Measurements from ENCODE around the gene ADAT1. TPM values are rescaled to one million over a fixed set of nuclear protein-coding genes. Genes with fewer than 3 reads are reported as not detected.

Gene ADAT1
- total and polyA plus RNA-seq, 2 of the 13 experiments (the other 11 are each of a cell fraction or from before 2014, with no cell fraction given): 18.4 to 40.8 TPM

DNA sequence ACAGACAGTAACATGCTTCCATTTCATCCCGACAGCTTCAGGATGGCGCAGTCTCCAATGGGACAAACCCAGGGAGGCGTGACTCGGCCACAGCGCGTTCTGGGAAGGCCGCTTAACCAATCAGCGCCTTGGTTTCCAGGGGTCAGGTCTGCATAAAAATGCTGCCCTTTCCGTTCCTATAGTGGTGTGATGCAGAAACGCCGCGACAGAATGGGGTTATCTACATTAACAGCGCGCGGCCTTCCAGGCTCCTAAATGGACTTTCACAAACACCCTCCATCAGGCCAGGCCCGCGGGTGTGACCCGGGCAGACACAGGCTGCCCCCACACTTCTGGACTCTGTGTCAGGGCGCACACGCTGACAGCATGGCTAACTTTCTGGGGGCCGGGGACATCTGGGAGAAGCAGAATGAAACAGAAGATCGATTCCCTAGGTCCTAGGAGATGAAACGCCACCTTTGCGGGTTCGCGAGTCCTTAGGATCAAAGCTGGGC is 67.8 kb downstream of the ADAT1 start (continued):
- TF ChIP-seq MAF1 (CRISPR knock-in tag; IDR thresholded peaks at IDR 0.05; ENCODE audit: borderline replicate concordance) (no peak), PTBP1 (IDR thresholded peaks at IDR 0.05; ENCODE audit: low read depth, low read length, poor library complexity, severe bottlenecking) (no peak), ZNF776 (CRISPR knock-in tag; IDR thresholded peaks at IDR 0.05) (no peak), ZNF337 (CRISPR knock-in tag; IDR thresholded peaks at IDR 0.05; ENCODE audit: borderline replicate concordance, low read depth) (no peak), ZNF543 (CRISPR knock-in tag; IDR thresholded peaks at IDR 0.05) (no peak), GATAD2A (CRISPR knock-in tag; IDR thresholded peaks at IDR 0.05) (no peak), SP140L (CRISPR knock-in tag; IDR thresholded peaks at IDR 0.05; ENCODE audit: borderline replicate concordance) (no peak), ZFX (CRISPR knock-in tag; IDR thresholded peaks at IDR 0.05; ENCODE audit: low read depth) (peak; percentile 66), KLF9 (CRISPR knock-in tag; IDR thresholded peaks at IDR 0.05; ENCODE audit: low read depth) (peak; percentile 41; the same call in 1 of the 2 replicates), ZNF282 (IDR thresholded peaks at IDR 0.05; ENCODE audit: partially characterized antibody) (no peak), EHMT2 (IDR thresholded peaks at IDR 0.05; ENCODE audit: borderline replicate concordance, low read depth, low read length) (no peak), KDM5B (CRISPR knock-in tag; IDR thresholded peaks at IDR 0.05; ENCODE audit: borderline replicate concordance) (no peak), ZBTB42 (CRISPR knock-in tag; IDR thresholded peaks at IDR 0.05) (no peak), MBNL3 (CRISPR knock-in tag; conservative IDR thresholded peaks at IDR 0.05) (no peak), HIVEP1 (CRISPR knock-in tag; IDR thresholded peaks at IDR 0.05) (no peak), HOXA3 (CRISPR knock-in tag; IDR thresholded peaks at IDR 0.05) (peak; percentile 41; the same call in 1 of the 2 replicates)
- TF ChIP-seq, protein P1, sequence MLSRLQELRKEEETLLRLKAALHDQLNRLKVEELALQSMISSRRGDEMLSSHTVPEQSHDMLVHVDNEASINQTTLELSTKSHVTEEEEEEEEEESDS (CRISPR knock-in tag; IDR thresholded peaks at IDR 0.05; ENCODE audit: borderline replicate concordance): no peak
- TF ChIP-seq, protein P2, sequence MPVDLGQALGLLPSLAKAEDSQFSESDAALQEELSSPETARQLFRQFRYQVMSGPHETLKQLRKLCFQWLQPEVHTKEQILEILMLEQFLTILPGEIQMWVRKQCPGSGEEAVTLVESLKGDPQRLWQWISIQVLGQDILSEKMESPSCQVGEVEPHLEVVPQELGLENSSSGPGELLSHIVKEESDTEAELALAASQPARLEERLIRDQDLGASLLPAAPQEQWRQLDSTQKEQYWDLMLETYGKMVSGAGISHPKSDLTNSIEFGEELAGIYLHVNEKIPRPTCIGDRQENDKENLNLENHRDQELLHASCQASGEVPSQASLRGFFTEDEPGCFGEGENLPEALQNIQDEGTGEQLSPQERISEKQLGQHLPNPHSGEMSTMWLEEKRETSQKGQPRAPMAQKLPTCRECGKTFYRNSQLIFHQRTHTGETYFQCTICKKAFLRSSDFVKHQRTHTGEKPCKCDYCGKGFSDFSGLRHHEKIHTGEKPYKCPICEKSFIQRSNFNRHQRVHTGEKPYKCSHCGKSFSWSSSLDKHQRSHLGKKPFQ (CRISPR knock-in tag; IDR thresholded peaks at IDR 0.05; ENCODE audit: insufficient replicate concordance): no peak
- TF ChIP-seq, protein P3, sequence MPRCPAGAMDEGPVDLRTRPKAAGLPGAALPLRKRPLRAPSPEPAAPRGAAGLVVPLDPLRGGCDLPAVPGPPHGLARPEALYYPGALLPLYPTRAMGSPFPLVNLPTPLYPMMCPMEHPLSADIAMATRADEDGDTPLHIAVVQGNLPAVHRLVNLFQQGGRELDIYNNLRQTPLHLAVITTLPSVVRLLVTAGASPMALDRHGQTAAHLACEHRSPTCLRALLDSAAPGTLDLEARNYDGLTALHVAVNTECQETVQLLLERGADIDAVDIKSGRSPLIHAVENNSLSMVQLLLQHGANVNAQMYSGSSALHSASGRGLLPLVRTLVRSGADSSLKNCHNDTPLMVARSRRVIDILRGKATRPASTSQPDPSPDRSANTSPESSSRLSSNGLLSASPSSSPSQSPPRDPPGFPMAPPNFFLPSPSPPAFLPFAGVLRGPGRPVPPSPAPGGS (CRISPR knock-in tag; IDR thresholded peaks at IDR 0.05): no peak
- TF ChIP-seq, protein P4, sequence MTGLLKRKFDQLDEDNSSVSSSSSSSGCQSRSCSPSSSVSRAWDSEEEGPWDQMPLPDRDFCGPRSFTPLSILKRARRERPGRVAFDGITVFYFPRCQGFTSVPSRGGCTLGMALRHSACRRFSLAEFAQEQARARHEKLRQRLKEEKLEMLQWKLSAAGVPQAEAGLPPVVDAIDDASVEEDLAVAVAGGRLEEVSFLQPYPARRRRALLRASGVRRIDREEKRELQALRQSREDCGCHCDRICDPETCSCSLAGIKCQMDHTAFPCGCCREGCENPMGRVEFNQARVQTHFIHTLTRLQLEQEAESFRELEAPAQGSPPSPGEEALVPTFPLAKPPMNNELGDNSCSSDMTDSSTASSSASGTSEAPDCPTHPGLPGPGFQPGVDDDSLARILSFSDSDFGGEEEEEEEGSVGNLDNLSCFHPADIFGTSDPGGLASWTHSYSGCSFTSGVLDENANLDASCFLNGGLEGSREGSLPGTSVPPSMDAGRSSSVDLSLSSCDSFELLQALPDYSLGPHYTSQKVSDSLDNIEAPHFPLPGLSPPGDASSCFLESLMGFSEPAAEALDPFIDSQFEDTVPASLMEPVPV (CRISPR knock-in tag; IDR thresholded peaks at IDR 0.05): no peak
- TF ChIP-seq, protein P5, sequence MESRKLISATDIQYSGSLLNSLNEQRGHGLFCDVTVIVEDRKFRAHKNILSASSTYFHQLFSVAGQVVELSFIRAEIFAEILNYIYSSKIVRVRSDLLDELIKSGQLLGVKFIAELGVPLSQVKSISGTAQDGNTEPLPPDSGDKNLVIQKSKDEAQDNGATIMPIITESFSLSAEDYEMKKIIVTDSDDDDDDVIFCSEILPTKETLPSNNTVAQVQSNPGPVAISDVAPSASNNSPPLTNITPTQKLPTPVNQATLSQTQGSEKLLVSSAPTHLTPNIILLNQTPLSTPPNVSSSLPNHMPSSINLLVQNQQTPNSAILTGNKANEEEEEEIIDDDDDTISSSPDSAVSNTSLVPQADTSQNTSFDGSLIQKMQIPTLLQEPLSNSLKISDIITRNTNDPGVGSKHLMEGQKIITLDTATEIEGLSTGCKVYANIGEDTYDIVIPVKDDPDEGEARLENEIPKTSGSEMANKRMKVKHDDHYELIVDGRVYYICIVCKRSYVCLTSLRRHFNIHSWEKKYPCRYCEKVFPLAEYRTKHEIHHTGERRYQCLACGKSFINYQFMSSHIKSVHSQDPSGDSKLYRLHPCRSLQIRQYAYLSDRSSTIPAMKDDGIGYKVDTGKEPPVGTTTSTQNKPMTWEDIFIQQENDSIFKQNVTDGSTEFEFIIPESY (CRISPR knock-in tag; IDR thresholded peaks at IDR 0.05): no peak
- TF ChIP-seq, protein P6, sequence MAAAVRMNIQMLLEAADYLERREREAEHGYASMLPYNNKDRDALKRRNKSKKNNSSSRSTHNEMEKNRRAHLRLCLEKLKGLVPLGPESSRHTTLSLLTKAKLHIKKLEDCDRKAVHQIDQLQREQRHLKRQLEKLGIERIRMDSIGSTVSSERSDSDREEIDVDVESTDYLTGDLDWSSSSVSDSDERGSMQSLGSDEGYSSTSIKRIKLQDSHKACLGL (CRISPR knock-in tag; IDR thresholded peaks at IDR 0.05): no peak
